SU-DHL-6 (cell line): ENCODE results near the gene TMCO4.

ENCODE experiments used
- H2AFZ ChIP-seq: fragments of 200-600 bp; sonication (generic); 2 replicates; pipeline ENCODE4 v1.6.1; 2014; ENCODE audit warnings: low read depth, mild to moderate bottlenecking, moderate library complexity, mixed read lengths, antibody characterized with exemption, low read length; ENCODE audit not compliant: severe bottlenecking
- H3F3A ChIP-seq: fragments of 200-600 bp; shearing (Covaris generic); 2 replicates; pipeline ENCODE4 v1.6.0; 2016; ENCODE audit warnings: antibody characterized with exemption, mild to moderate bottlenecking; ENCODE audit not compliant: insufficient read depth
- H3K27ac ChIP-seq: fragments of 200-600 bp; sonication (generic); 2 replicates; pipeline ENCODE4 v1.5.1; 2016; ENCODE audit warnings: low read depth, mild to moderate bottlenecking, low read length, moderate library complexity, mixed read lengths
- H3K27me3 ChIP-seq: fragments of 200-600 bp; sonication (generic), shearing (Covaris generic); 2 replicates; pipeline ENCODE4 v1.6.0; 2014; ENCODE audit warnings: mild to moderate bottlenecking, low read length
- H3K36me3 ChIP-seq: fragments of 200-600 bp; sonication (generic); 2 replicates; pipeline ENCODE4 v1.6.1; 2014; ENCODE audit warnings: mild to moderate bottlenecking, low read length, mixed read lengths
- H3K4me2 ChIP-seq: fragments of 300-600, 200-600 bp; shearing (Covaris generic), sonication (generic); 2 replicates; pipeline ENCODE4 v1.6.0; 2014; ENCODE audit warnings: low read length, low read depth, mild to moderate bottlenecking; ENCODE audit not compliant: poor library complexity, severe bottlenecking
- H3K4me3 ChIP-seq: fragments of 200-600 bp; sonication (generic); 2 replicates; pipeline ENCODE4 v1.5.1; 2014; ENCODE audit warnings: antibody characterized with exemption, low read length, mild to moderate bottlenecking, mixed read lengths; ENCODE audit not compliant: insufficient read depth, poor library complexity, severe bottlenecking
- H3K79me2 ChIP-seq: fragments of 200-600 bp; sonication (generic); 2 replicates; pipeline ENCODE4 v1.6.1; 2014; ENCODE audit warnings: mild to moderate bottlenecking, low read length, moderate library complexity; ENCODE audit not compliant: insufficient read depth
- H3K9ac ChIP-seq: fragments of 200-600 bp; sonication (generic); 2 replicates; pipeline ENCODE4 v1.7.0; 2014; ENCODE audit warnings: mild to moderate bottlenecking, low read length
- H3K9me2 ChIP-seq: fragments of 200-600 bp; sonication (generic); replicated peaks from 2 replicates; pipeline ENCODE4 v1.6.1; 2014; ENCODE audit warnings: low read length; ENCODE audit not compliant: insufficient read depth
- H3K9me3 ChIP-seq: fragments of 200-600 bp; sonication (generic); 2 replicates; pipeline ENCODE4 v1.6.1; 2014; ENCODE audit warnings: low read length, mixed read lengths; ENCODE audit not compliant: insufficient read depth
- H4K20me1 ChIP-seq: fragments of 200-600 bp; sonication (generic); 2 replicates; pipeline ENCODE4 v1.6.1; 2014; ENCODE audit warnings: low read depth, mild to moderate bottlenecking, antibody characterized with exemption, low read length, moderate library complexity, mixed read lengths
- CTCF ChIP-seq: fragments of 200-600 bp; sonication (generic); IDR thresholded peaks from one replicate; pipeline ENCODE4 v1.5.1; 2017; ENCODE audit warnings: antibody characterized with exemption, mild to moderate bottlenecking, low read length, moderate library complexity; ENCODE audit not compliant: insufficient read depth, poor library complexity, severe bottlenecking
- EZH2phosphoT487 ChIP-seq: fragments of 200-600 bp; sonication (generic), shearing (Covaris generic); conservative IDR thresholded peaks from 2 replicates; pipeline ENCODE4 v1.6.1; 2018; ENCODE audit warnings: mild to moderate bottlenecking, antibody characterized with exemption, low read length, moderate library complexity, mixed read lengths

Gene TMCO4

GRCh38 chr1:19684677-19685076 lies 115.0 kb downstream of the TMCO4 start:
- no peak overlapping the region for H3K27ac ChIP-seq
- TF ChIP-seq CTCF (no peak), EZH2phosphoT487 (no peak)
- H3K9me2 ChIP-seq = no peaks in the 10 kb centered on the region
- no peak overlapping the region for H2AFZ ChIP-seq
- H3K36me3 ChIP-seq = no peaks in the 10 kb centered on the region
- H3K9me3 ChIP-seq = peaks cover 6% of the 10 kb centered on the region; the same call in 1 of the 2 replicates
- H3K79me2 ChIP-seq = no peaks in the 10 kb centered on the region
- no peak overlapping the region for H3K4me3 ChIP-seq
- H3K9ac ChIP-seq = no peak overlapping the region
- H3F3A ChIP-seq = no peaks in the 10 kb centered on the region
- no peaks in the 10 kb centered on the region for H3K27me3 ChIP-seq
- H4K20me1 ChIP-seq = no peaks in the 10 kb centered on the region
- no peak overlapping the region for H3K4me2 ChIP-seq

DNA sequence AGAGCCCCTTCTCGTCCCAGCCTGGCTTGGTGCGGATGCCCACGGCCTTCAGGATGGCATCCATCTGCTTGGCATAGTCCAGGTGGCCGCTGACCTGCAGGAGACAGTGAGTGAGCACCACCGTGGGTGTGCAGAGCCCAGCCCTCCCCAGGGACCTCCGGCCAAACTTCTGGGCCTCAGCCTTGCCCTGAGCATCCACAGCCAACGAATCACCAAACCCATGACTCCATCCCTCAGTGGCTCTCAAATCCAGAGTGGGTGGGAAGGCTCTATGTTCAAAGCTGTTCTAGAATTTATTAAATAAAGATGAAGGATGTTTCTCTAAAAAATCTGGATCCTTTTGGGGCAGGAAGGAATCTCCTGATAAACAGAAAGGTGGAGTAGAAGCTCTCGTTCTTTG lies 116.4 kb downstream of the TMCO4 start:
- H3K79me2 ChIP-seq = no peaks in the 10 kb centered on the region
- TF ChIP-seq CTCF = no peak
- TF ChIP-seq EZH2phosphoT487 = no peak
- H3K36me3 ChIP-seq = no peaks in the 10 kb centered on the region
- H3F3A ChIP-seq = no peaks in the 10 kb centered on the region
- H2AFZ ChIP-seq = no peak overlapping the region
- H3K27me3 ChIP-seq = no peaks in the 10 kb centered on the region
- no peak overlapping the region for H3K4me3 ChIP-seq
- no peak overlapping the region for H3K27ac ChIP-seq
- H3K9ac ChIP-seq = no peak overlapping the region
- H3K4me2 ChIP-seq = no peak overlapping the region
- H3K9me3 ChIP-seq = no peaks in the 10 kb centered on the region
- no peaks in the 10 kb centered on the region for H3K9me2 ChIP-seq
- no peaks in the 10 kb centered on the region for H4K20me1 ChIP-seq

- TF ChIP-seq CTCF (no peak), EZH2phosphoT487 (no peak)
- no peaks in the 10 kb centered on the region for H3K27me3 ChIP-seq
- H3K9me3 ChIP-seq = no peaks in the 10 kb centered on the region
- H3K9ac ChIP-seq = no peak overlapping the region
- no peaks in the 10 kb centered on the region for H4K20me1 ChIP-seq
- no peak overlapping the region for H2AFZ ChIP-seq
- no peaks in the 10 kb centered on the region for H3K9me2 ChIP-seq
- H3K4me3 ChIP-seq = no peak overlapping the region
- no peaks in the 10 kb centered on the region for H3F3A ChIP-seq
- no peak overlapping the region for H3K27ac ChIP-seq
- no peaks in the 10 kb centered on the region for H3K36me3 ChIP-seq
- H3K4me2 ChIP-seq = no peak overlapping the region
- no peaks in the 10 kb centered on the region for H3K79me2 ChIP-seq
These were observed 116.8 kb downstream of the TMCO4 start for GRCh38 chr1:19682901-19683300.
